HEK293 (cell line): Measurements from ENCODE around the gene FKBP14.

ENCODE experiments used
- REST ChIP-seq: fragments of 450-650 bp; formaldehyde crosslinking; IDR thresholded peaks from 2 replicates; pipeline ENCODE4 v1.5.1; 2016; ENCODE audit warnings: missing biosample characterization, missing genetic modification characterization
- SP2 ChIP-seq: fragments of 450-650 bp; formaldehyde crosslinking; IDR thresholded peaks from 2 replicates; pipeline ENCODE4 v1.5.1; 2016; ENCODE audit warnings: missing biosample characterization, missing genetic modification characterization

DNA sequence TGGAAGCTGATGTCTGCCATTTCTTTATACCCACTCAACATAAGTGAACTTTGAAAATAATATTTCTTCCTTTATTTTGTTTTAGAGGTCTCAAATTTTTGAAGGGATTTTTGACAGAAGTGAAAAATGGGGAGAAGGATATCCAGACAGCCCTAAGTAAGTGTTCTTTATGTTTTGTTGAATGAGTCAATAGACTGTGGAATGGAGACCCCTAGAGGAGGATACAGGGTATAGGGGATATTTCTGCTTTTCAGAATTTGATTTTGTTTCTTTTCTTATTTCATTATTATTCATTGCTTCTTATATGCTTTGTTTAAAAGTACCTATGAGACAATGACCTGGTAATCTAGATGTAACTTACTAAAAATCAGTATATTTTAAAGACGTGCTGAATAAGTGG is 36.1 kb upstream of the FKBP14 start:
- no peak for TF ChIP-seq REST (tag by site-specific recombination)
- no peak for TF ChIP-seq SP2 (tag by site-specific recombination)
